ENCODE results near the gene ADAMTS2.

Gene ADAMTS2

GRCh38 chr5:179343719-179344430 is 1.4 kb downstream of the ADAMTS2 start:
- DNase-seq, result no peak

GRCh38 chr5:179343021-179343718 is 2.1 kb downstream of the ADAMTS2 start:
- no peak for DNase-seq

DNA sequence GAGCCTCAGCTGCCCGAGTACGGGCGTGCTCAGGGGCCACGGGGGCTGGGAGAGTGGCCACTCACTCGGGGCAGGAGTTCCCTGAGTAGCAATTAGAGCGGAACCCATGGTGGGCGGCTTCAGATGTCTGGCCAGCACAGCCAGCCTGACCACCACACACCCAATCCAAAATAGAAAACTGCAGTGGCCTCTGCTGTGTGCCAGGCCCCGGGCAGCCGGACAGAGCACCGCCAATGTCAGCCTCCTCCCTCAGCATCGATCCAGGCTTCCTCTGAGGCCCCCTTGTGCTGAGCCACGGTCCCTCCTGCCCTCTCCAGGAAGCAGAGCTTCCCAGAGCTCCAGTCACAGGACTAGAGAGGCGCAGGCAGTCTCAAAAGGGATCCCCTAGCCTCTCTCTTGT is 2.7 kb downstream of the ADAMTS2 start:
- no peak for DNase-seq

- DNase-seq, result no peak
These were observed 4.8 kb downstream of the ADAMTS2 start for GRCh38 chr5:179340465-179340864.

DNA sequence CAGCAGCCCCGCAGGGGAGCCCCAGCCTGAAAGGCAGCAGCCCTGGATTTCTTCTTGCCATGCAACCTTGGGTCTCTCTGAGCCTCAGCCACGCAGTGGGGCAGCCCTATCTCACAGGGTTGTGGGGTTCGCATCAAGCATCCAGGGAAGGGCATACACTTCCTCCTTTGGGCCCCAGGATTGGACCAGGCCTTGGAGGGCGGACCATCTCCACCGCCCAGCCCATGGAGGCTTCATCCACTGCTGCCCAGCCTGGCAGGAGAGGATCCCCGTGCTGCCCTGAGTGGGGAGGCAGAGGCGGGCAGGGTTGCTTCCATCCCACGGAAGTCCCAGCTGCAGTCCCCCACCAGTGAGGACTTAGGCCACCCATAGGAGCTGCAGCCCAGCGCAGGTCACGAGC is 5.3 kb downstream of the ADAMTS2 start:
- no peak for DNase-seq

- no peak for DNase-seq
These were observed 6.2 kb downstream of the ADAMTS2 start for GRCh38 chr5:179339081-179339480.

DNA sequence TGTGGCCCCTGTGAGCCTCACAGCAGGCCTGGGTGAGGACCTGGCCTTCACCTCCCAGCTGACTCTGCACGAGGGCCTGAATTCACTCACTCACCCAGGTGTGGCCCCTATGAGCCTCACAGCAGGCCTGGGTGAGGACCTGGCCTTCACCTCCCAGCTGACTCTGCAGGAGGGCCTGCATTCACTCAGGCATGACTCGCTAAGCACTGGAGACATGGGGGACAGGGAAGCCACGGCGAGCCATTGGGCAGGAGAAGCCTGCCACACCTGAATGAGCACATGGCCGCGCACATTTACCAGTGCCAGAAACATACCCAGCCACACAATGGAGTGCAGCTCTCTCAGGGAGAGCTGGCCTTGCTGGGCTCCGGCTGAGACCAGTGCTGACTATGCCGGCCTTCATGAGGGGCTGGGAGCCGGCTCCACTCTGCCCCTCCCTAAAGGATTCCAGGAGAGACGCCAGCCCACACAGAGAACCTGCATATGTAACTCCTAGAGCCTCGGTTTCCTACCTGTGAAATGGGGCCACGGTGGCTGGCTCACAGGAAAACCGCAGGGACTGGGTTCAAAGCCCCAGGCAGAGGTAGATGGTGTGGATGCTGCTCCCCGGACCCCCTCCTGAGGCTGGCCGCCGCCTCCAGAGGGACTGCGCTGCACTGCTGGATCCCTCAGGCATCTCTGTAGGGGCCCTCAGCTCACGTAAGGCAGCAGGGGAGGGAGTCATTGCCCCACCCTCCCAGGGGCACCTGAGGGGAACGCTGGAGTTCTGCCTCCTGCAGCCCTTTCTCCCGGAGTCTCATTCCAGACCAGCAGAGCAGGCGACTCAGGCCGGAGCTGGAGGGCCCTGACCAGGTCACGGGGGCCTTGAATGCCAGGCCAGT is 7.2 kb downstream of the ADAMTS2 start:
- no peak for DNase-seq

GRCh38 chr5:179336871-179337795 is 8.1 kb downstream of the ADAMTS2 start:
- no peak for DNase-seq

DNA sequence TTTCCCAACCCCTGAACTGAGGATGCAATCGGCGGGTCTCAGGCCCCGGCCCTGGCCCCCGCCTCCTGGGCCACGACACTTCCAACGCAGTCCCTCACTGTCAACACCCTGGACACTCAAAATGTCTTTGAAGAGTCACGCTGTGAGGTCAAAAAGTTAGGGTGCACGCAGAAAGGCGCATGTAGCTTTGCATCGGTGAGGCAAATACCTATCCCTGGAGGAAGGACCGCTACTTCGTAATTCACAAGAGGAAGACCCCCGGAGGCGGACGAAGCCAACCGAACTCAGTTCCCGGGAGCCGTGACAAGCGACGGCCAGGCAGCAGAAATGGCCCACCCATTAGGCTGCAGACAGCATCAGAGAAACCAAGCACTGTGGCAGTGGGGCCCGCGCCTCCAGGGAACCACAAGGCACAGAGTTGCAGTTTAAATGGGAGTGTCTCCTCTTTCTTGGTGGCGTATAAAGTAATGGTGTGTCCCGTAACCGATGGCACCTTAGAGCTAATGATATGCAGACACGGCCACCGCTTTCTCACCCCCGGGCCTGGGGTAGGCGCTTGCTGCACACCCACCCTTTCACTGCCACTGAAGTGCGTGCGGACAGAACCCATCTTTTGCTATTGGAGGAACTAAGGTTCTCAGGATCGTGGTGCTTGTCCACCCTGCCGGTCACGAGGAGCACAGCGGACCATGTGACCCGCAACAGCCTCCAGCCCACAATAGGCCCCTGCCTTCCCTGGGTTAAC is 9.0 kb downstream of the ADAMTS2 start:
- no peak for DNase-seq

DNA sequence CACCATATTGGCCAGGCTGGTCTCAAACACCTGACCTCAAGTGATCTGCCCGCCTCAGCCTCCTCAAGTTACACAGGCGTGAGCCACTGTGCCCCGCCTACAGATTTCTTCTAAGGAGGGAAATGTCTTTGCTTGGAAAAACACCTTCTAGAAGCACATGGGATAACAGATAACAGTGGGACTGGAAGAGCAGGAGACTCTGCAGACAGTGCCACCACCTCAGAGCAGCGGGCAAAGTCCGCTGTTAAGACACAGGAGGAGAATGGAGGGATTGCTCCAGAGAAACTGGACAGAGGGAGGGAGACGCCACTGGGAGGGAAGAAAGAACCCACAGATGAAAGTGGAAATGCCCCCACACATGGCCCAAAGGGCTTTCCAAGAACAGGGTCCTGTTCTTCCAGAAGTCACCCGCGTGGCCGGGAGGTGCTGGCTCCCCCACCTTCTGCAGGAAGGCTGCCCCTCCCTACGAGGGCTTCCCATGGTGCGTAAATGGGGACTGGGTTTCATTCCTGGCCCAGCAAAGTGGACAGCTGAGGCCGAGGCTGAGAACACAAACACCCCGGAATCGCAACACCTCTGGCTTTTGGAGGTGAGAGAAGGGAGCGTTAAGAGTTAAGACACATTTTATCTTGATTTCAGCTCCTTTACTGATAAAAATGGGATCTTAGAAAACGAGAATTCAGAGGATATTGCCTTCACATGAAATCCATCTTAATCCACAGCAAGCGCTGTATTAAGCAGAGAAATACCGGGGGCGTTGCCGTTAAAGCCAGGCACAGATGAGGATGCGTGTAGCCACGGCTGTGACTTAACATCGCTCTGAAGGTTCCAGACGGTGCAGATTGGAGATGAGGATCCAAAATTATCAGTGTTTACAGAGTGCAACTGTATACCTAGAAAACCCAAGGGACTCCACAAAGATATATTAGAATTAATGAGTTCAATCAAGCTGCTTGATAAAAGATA is 11.2 kb downstream of the ADAMTS2 start:
- no peak for DNase-seq

- no peak for DNase-seq
These were observed 12.4 kb downstream of the ADAMTS2 start for GRCh38 chr5:179332741-179333290.

DNA sequence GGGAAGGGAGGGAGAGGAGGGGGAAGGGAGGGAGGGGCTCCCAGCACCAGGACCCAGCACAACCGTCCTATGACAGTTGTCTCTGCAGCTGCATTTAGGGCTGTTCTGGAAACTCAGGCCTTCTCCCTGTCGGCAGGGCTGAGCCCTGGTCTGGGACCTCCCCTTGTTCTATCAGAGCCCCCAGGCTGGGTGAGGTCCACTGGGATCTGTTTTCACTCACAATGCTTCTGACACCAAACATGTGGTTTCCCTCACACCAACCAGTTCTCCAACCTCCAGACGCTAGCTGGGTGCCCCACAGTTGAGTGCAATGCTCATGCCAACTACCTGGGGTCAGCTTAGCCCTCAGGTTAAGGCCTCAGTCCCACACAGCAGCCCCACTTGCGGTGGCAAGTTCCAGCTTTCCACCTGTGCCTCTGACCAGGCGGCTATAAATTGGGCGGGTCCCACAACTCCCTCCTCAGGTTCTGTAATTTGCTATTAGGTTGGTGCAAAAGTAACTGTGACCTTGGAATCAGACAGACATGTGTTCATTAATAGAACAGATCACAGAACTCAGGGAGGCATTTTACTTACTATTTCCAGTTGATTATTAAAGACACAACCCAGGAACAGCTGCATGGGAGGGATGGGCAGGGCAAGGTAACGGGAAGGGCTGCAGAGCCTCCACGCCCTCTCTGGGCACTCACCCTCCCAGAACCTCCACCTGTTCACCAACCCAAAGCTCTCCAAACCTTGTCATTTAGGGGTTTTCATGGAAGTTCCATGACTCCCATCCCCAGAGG is 13.5 kb downstream of the ADAMTS2 start:
- no peak for DNase-seq

- DNase-seq, result no peak
These were observed 14.9 kb downstream of the ADAMTS2 start for GRCh38 chr5:179330186-179330900.

DNA sequence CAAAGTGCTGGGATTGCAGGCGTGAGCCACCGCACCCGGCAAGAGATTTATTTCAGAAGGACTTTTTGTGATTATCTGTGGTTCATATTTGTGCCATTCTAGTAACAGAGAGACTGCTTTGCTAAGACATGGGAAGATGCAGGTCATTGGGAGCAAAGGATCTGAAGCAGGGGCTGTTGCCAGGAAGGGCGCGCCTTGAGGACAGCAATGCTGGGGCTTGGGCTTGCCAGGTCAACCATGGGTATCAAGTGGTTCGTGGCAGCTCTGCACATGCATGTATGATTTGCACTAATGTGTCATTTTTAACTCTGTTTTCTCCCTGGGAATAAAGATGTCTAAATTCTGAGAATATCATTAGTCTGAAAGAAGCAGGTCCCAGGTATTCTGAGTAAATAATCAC is 17.0 kb downstream of the ADAMTS2 start:
- DNase-seq, result no peak

GRCh38 chr5:179327021-179327735 is 18.1 kb downstream of the ADAMTS2 start:
- no peak for DNase-seq

DNA sequence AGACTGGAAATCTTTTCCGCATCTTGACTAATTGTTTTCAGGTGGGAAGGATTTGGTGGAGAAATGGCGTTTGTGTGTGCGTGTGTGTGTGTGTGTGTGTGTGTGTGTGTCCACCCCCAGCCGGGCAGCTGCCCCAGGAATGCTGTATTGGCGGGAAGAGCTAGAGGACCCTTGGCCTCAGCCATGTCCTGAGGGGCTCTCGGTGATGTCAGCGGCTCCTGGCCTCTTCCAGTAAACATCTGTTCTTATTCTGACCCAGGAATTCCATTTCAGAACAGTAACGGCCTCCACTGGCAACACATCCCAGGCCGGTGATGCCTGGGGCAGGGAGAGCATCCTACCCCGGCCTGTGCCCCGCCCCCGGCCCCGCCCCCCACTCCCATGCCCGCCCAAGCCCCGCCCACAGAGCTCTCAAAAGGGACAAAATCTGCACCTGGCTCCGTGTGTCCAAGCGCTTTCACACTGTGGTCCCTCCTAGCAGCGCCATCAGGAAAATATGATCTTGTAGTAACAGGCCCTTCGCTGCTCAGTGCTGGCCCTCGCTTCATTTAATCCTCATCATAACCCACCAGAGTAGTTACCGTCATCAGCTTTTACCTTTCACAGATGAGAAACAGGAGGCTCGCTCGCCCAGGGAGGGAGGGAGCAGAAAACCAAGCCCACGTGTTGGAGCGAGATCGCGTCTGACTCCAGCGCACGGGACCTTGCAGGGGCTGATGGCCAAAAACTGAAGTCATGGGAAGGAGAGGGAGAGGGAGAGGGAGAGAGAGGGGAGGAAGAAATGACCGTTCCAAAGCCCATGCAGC is 18.9 kb downstream of the ADAMTS2 start:
- no peak for DNase-seq
